Right atrium auricular region (tissue), 2 donors: Measurements from ENCODE around the gene SAMM50. TPM values are rescaled to one million over a fixed set of nuclear protein-coding genes. Genes with fewer than 3 reads are reported as not detected.

ENCODE experiments used
- DNase-seq: peaks from one replicate; pipeline ENCODE4 v3.0.0-alpha.2; 2019; ENCODE audit warnings: low spot score
- H3K27ac ChIP-seq, 2 donors: fragments of 200-600 bp; sonication (generic); 1 replicate in 1 of 2; 2 replicates in 1 of 2; pipeline ENCODE4 v1.5.1; 2016 to 2019
- H3K27me3 ChIP-seq, 2 donors: fragments of 200-600 bp; sonication (generic); one replicate each; pipeline versions ENCODE4 v1.5.1 to v1.6.0; 2017 to 2019
- H3K36me3 ChIP-seq: fragments of 200-600 bp; sonication (generic); one replicate; pipeline ENCODE4 v1.5.1; 2016
- H3K4me1 ChIP-seq, 2 donors: fragments of 200-600 bp; sonication (generic); one replicate each; pipeline versions ENCODE4 v1.5.1 to v1.6.0; 2017 to 2019
- H3K4me3 ChIP-seq, 2 donors: fragments of 200-600 bp; sonication (generic); 1 replicate in 1 of 2; 2 replicates in 1 of 2; pipeline ENCODE4 v1.5.1; 2017 to 2019; ENCODE audit warnings: mild to moderate bottlenecking in 1 of 2, moderate library complexity in 1 of 2
- H3K9me3 ChIP-seq, 2 donors: fragments of 200-600 bp; sonication (generic); one replicate each; pipeline ENCODE4 v1.5.1; 2019
- total RNA-seq, 2 donors: library from RNA; depleted of rRNA; stranded (reverse); fragments of >200 nt; gene quantifications; one replicate each; pipeline ENCODE4 v1.1.0, GENCODE V29; 2016
- TF ChIP-seq, protein P1 (sequence below), 2 donors: fragments of 200-600 bp; sonication (generic); IDR thresholded peaks; one replicate each; pipeline ENCODE4 v1.5.1; 2019; ENCODE audit warnings: antibody characterized with exemption in 2 of 2

Gene SAMM50
- total RNA-seq, 2 donors from 2014 or later = 40.4 to 57.1 TPM

DNA sequence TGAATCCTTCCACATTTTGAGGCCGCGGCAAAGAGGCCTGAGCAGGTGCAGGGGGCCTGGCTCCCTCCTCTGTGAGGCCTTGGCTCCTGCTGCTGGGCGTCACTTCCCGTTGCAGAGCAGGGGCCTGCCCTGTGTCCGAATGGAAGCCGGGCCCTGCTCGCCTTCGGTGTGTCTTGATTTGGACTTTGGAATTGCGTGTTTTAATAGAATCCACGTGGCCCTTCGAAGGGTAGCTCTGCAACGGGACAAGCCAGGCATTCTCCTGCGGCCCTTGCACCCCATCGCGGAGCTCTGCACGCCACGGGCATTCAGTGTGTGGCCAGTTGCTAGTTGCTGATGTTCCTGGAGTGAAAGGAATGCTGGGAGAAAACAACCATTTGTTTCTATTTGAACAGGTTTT is 25.8 kb downstream of the SAMM50 start:
- no peak for DNase-seq
- Histone ChIP-seq H3K27ac (no peak overlapping the region), H3K4me1 (no peaks in the 10 kb centered on the region), H3K4me3 (no peak overlapping the region), H3K27me3 (no peaks in the 10 kb centered on the region), H3K9me3 (no peaks in the 10 kb centered on the region), H3K36me3 (peaks cover 82% of the 10 kb centered on the region)
- TF ChIP-seq, protein P1, sequence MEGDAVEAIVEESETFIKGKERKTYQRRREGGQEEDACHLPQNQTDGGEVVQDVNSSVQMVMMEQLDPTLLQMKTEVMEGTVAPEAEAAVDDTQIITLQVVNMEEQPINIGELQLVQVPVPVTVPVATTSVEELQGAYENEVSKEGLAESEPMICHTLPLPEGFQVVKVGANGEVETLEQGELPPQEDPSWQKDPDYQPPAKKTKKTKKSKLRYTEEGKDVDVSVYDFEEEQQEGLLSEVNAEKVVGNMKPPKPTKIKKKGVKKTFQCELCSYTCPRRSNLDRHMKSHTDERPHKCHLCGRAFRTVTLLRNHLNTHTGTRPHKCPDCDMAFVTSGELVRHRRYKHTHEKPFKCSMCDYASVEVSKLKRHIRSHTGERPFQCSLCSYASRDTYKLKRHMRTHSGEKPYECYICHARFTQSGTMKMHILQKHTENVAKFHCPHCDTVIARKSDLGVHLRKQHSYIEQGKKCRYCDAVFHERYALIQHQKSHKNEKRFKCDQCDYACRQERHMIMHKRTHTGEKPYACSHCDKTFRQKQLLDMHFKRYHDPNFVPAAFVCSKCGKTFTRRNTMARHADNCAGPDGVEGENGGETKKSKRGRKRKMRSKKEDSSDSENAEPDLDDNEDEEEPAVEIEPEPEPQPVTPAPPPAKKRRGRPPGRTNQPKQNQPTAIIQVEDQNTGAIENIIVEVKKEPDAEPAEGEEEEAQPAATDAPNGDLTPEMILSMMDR (IDR thresholded peaks at IDR 0.05) = no peak

DNA sequence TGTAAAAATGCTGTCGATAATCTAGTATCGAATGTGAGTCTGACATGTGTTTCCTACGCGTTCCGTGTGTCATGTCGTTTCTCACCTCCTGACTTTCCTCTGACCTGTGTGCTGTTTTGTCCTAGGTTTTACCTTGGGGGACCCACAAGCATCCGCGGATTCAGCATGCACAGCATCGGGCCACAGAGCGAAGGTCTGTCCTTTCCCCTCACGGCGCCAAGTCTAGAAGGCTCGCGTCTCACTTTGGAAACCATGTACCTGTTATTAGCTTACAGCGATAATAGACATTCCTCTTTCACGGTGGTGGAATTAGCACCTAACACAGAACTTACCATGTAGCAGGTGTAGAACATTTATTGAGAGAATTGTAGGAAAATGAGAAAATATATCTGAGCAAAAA is 28.6 kb downstream of the SAMM50 start:
- Histone ChIP-seq H3K36me3 (peaks cover 77% of the 10 kb centered on the region), H3K27ac (no peak overlapping the region), H3K4me3 (no peak overlapping the region), H3K4me1 (no peaks in the 10 kb centered on the region), H3K9me3 (no peaks in the 10 kb centered on the region), H3K27me3 (no peaks in the 10 kb centered on the region)
- TF ChIP-seq, protein P1 (IDR thresholded peaks at IDR 0.05) = no peak
- DNase-seq = no peak

DNA sequence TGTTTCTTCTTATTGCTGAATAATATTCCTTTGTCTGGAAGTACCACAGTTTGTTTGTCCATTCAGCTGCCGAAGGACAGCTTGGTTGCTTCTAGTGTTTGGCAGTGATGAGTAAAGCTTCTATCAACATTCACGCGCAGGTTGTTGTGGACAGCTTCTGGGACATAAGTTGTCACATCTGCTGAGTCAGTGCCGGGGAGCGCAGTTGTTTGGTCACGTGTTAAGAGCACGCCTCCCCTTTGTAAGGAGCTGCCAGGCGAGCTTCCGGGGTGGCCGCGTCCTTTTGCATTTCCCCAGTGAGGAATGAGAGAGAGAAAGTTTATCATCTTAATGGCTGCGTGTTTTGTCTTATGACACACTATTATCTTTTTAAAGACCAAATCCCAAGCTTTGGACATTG is 30.3 kb downstream of the SAMM50 start:
- no peak overlapping the region for H3K4me3 ChIP-seq
- no peak for DNase-seq
- TF ChIP-seq, protein P1 (IDR thresholded peaks at IDR 0.05) = no peak
- H3K27me3 ChIP-seq = no peaks in the 10 kb centered on the region
- no peaks in the 10 kb centered on the region for H3K9me3 ChIP-seq
- no peaks in the 10 kb centered on the region for H3K4me1 ChIP-seq
- H3K36me3 ChIP-seq = peaks cover 77% of the 10 kb centered on the region
- no peak overlapping the region for H3K27ac ChIP-seq

DNA sequence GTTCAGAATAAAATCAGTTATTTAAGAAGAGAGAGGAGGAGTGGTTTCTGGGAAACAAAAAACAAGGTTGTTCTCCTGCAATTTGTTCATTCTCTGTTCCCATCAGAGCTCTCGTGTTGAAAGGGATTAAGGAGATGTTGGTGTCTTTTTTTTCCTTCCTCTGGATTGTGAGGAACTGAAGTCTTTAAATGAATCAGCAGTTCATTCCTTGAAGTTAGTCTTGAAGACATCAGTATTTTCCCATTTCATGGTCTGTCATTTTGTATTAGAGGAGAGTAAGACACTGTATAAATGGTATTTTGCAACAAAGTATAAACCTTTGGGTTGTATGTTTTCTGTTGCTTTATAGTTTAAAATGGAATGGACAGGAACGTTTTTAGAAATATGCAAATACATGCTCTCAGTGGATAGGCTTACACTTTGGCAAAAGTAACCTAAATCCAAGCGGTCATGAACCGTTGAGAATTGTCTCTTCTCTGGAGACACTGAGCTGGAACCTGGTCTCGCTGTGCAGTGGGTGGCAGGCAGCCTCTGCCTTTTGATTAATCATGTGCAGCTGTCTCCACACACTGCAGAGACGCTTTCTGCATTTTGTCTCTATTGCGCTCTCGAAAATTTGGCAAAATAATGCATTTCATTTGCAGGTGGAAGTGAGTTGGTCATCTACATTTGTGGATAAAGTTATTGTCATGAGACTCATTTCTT is 33.0 kb downstream of the SAMM50 start:
- Histone ChIP-seq H3K27me3 (no peaks in the 10 kb centered on the region), H3K4me1 (no peaks in the 10 kb centered on the region), H3K9me3 (no peaks in the 10 kb centered on the region), H3K27ac (no peak overlapping the region), H3K36me3 (peaks cover 88% of the 10 kb centered on the region), H3K4me3 (no peak overlapping the region)
- no peak for DNase-seq
- TF ChIP-seq, protein P1 (IDR thresholded peaks at IDR 0.05) = no peak

DNA sequence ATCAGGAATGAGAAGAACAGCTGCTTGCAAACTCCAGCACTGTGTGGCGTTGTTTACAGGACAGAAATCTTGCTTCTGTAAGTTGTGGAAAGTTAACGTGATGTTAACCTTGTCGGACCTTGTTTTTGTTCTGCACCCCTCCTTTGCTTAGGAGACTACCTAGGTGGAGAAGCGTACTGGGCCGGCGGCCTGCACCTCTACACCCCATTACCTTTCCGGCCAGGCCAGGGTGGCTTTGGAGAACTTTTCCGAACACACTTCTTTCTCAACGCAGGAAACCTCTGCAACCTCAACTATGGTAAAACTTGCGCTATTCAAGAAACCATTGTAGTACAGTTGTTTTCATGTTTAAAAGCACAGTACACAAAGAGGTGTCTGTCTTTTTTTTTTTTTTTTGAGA is 33.7 kb downstream of the SAMM50 start:
- TF ChIP-seq, protein P1 (IDR thresholded peaks at IDR 0.05) = no peak
- H3K4me3 ChIP-seq = no peak overlapping the region
- H3K27me3 ChIP-seq = no peaks in the 10 kb centered on the region
- no peak for DNase-seq
- H3K9me3 ChIP-seq = no peaks in the 10 kb centered on the region
- no peaks in the 10 kb centered on the region for H3K4me1 ChIP-seq
- peaks cover 82% of the 10 kb centered on the region for H3K36me3 ChIP-seq
- no peak overlapping the region for H3K27ac ChIP-seq

DNA sequence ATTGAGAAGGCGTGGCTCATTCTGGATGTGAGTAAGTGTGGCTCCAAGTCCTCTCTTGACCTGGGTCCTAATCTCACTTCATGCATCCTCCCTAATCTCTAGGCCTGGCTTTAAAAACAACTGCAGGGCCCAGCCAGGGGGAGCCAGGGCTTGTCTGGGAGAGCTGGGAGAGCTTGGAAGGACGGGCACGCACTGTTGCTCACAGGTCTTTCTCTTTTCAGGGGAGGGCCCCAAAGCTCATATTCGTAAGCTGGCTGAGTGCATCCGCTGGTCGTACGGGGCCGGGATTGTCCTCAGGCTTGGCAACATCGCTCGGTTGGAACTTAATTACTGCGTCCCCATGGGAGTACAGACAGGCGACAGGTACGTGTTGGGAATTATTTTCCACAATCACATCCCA is 34.8 kb downstream of the SAMM50 start:
- Histone ChIP-seq H3K36me3 (peaks cover 72% of the 10 kb centered on the region), H3K4me3 (no peak overlapping the region), H3K9me3 (no peaks in the 10 kb centered on the region), H3K27me3 (no peaks in the 10 kb centered on the region), H3K4me1 (no peaks in the 10 kb centered on the region), H3K27ac (no peak overlapping the region)
- no peak for DNase-seq
- TF ChIP-seq, protein P1 (IDR thresholded peaks at IDR 0.05) = no peak
